Panc1 (cell line): ENCODE data around the gene IQCH. TPM values are rescaled to one million over a fixed set of nuclear protein-coding genes. Genes with fewer than 3 reads are reported as not detected.

ENCODE experiments used
- ATAC-seq: fragments of 200-7000 bp; cut with Tn5 transposase; 2 replicates; pipeline ENCODE4 v1.9.1; 2020; ENCODE audit warnings: mild to moderate bottlenecking, moderate library complexity
- BruUV-seq: library from RNA; stranded (reverse); fragments of 400-500 nt; replicated peaks from 2 replicates; lab custom pipeline; 2021; lab: Mats Ljungman, UMichigan
- CTCF ChIA-PET: fragments of 300-600 bp; sonication (Branson Sonifier 250); formaldehyde crosslinking; loops from one replicate; lab custom pipeline; 2022; ENCODE audit warnings: antibody characterized with exemption; lab: Charles Lee
- POLR2A ChIA-PET: fragments of 300-600 bp; sonication (Branson Sonifier 250); formaldehyde crosslinking; loops from one replicate; lab custom pipeline; 2022; ENCODE audit warnings: antibody characterized with exemption; lab: Charles Lee
- DNase-seq: peaks from one replicate; pipeline ENCODE4 v3.0.0-alpha.2; 2010; ENCODE audit warnings: low read depth, low spot score
- H3K27ac ChIP-seq: 2 replicates; pipeline ENCODE4 v1.5.1; 2011; ENCODE audit warnings: mild to moderate bottlenecking, low read length, inconsistent platforms
- H3K27me3 ChIP-seq: fragments of 200-500 bp; sonication (Bioruptor generic); 2 replicates; pipeline ENCODE4 v1.6.0; 2014; ENCODE audit warnings: low read length, inconsistent platforms; ENCODE audit not compliant: control insufficient read depth, insufficient read depth
- H3K36me3 ChIP-seq: fragments of 200-500 bp; sonication (Bioruptor generic); 2 replicates; pipeline ENCODE4 v1.5.1; 2014; ENCODE audit warnings: inconsistent platforms, mild to moderate bottlenecking, low read length, moderate library complexity; ENCODE audit not compliant: control insufficient read depth, insufficient read depth
- H3K4me1 ChIP-seq: 2 replicates; pipeline ENCODE4 v1.5.1; 2011; ENCODE audit warnings: inconsistent platforms, mild to moderate bottlenecking, low read length, moderate library complexity; ENCODE audit not compliant: control insufficient read depth, insufficient read depth
- H3K4me3 ChIP-seq, 2 experiments: 2 replicates each; pipeline ENCODE4 v1.5.1; 2011 to 2012; ENCODE audit warnings: low read depth in 2 of 2, low read length in 2 of 2, mild to moderate bottlenecking in 2 of 2, inconsistent platforms in 1 of 2, moderate library complexity in 1 of 2
- H3K9me3 ChIP-seq: fragments of 200-500 bp; sonication (Bioruptor generic); 2 replicates; pipeline ENCODE4 v1.5.1; 2014; ENCODE audit warnings: low read depth, mild to moderate bottlenecking, inconsistent platforms, low read length, moderate library complexity; ENCODE audit not compliant: control insufficient read depth, insufficient read depth
- CTCF ChIP-seq: fragments of 450-650 bp; IDR thresholded peaks from 2 replicates; pipeline ENCODE4 v1.5.1; 2017; ENCODE audit warnings: mild to moderate bottlenecking
- POLR2AphosphoS5 ChIP-seq: IDR thresholded peaks from 2 replicates; pipeline ENCODE4 v1.6.1; 2012; ENCODE audit warnings: mild to moderate bottlenecking, low read depth, low read length, moderate library complexity
- REST ChIP-seq, 2 experiments: IDR thresholded peaks; 2 replicates each; pipeline ENCODE4 v1.6.1; 2011 to 2012; ENCODE audit warnings: low read depth in 2 of 2, control low read depth in 1 of 2, low read length in 1 of 2, mild to moderate bottlenecking in 1 of 2, moderate library complexity in 1 of 2; ENCODE audit not compliant: insufficient read depth in 1 of 2
- SIN3A ChIP-seq: IDR thresholded peaks from 2 replicates; pipeline ENCODE4 v1.6.1; 2012; ENCODE audit warnings: low read depth, mild to moderate bottlenecking, low read length, moderate library complexity, borderline replicate concordance; ENCODE audit not compliant: insufficient read depth
- TCF7L2 ChIP-seq: IDR thresholded peaks from 2 replicates; pipeline ENCODE4 v1.6.1; 2011; ENCODE audit warnings: mild to moderate bottlenecking, low read depth, low read length, inconsistent platforms
- in situ Hi-C: cut with HindIII; loops from 2 replicates; pipeline ENCODE4 v1.10.0; 2016; ENCODE audit warnings: low sequenced_read_pairs, low pct_unique_long_range_greater_than_20kb
- intact Hi-C: fragments of 100-400 bp; cut with micrococcal nuclease; formaldehyde crosslinking; loops from one replicate; pipeline ENCODE4 v1.10.0; 2022; ENCODE audit not compliant: unreplicated experiment
- total RNA-seq: library from RNA; stranded (reverse); gene quantifications from one replicate; pipeline ENCODE4 v1.2.1, GENCODE V29; 2021; ENCODE audit not compliant: unreplicated experiment

IQCH gene
- total RNA-seq, 1 experiment from 2014 or later: 3.9 TPM

GRCh38 chr15:67253101-67253500 is 1.5 kb upstream of the IQCH start:
- Histone ChIP-seq H3K27me3 (no peaks in the 10 kb centered on the region), H3K36me3 (peaks cover 4% of the 10 kb centered on the region; the same call in 1 of the 2 replicates), H3K9me3 (no peaks in the 10 kb centered on the region), H3K4me1 (peaks cover 20% of the 10 kb centered on the region), H3K4me3 (peak overlapping the region; percentile 83 to 87), H3K27ac (peak overlapping the region; percentile 96)
- intact Hi-C loops: no loop called here
- ATAC-seq (no peak), DNase-seq (no peak)
- no TSS peak for BruUV-seq
- ChIA-PET CTCF (no interaction called here), POLR2A (no interaction called here)
- in situ Hi-C loops: no loop called here
- TF ChIP-seq REST (IDR thresholded peaks at IDR 0.05; ENCODE audit: insufficient read depth in 1 of 2, low read depth in 2 of 2, low read length in 1 of 2) (no peak), POLR2AphosphoS5 (no peak), TCF7L2 (no peak), SIN3A (no peak), CTCF (no peak)

GRCh38 chr15:67253549-67254237 is 893 bp upstream of the IQCH start:
- CTCF ChIA-PET: interaction anchor here (0.6 kb wide), 2 partner anchors 187 to 402 kb away, joined by 4 to 7 read pairs; no protein-coding TSS in a partner anchor
- H3K4me3 ChIP-seq: peak overlapping the region; percentile 83 to 87
- no peaks in the 10 kb centered on the region for H3K27me3 ChIP-seq
- POLR2A ChIA-PET: interaction anchor here (0.5 to 1.0 kb wide), 3 partner anchors 146 to 322 kb away, joined by 3 to 6 read pairs (median 3); partner anchors contain the start of gene SMAD3
- DNase-seq: no peak
- ATAC-seq: no peak
- intact Hi-C loops: no loop called here
- peaks cover 20% of the 10 kb centered on the region for H3K4me1 ChIP-seq
- H3K27ac ChIP-seq: peak overlapping the region; percentile 96
- in situ Hi-C loops: no loop called here
- H3K36me3 ChIP-seq: peaks cover 4% of the 10 kb centered on the region; the same call in 1 of the 2 replicates
- TF ChIP-seq POLR2AphosphoS5: no peak
- no peak for TF ChIP-seq REST (IDR thresholded peaks at IDR 0.05; ENCODE audit: insufficient read depth in 1 of 2, low read depth in 2 of 2, low read length in 1 of 2)
- no peak for TF ChIP-seq CTCF
- no peak for TF ChIP-seq SIN3A
- no peak for TF ChIP-seq TCF7L2
- H3K9me3 ChIP-seq: no peaks in the 10 kb centered on the region
- BruUV-seq: TSS peak; percentile 85
